Glutamatergic neuron (in vitro differentiated cells): ENCODE measurements around the gene ZNF787. TPM values are rescaled to one million over a fixed set of nuclear protein-coding genes. Genes with fewer than 3 reads are reported as not detected.

Experiments
- DNase-seq: peaks from one replicate; pipeline ENCODE4 v3.0.0; 2022
- H3K27ac Mint-ChIP-seq: one replicate; pipeline ENCODE4 v1.8.0; 2020; ENCODE audit warnings: mild to moderate bottlenecking, mixed read lengths, inconsistent platforms; ENCODE audit not compliant: unreplicated experiment
- H3K27me3 Mint-ChIP-seq: one replicate; pipeline ENCODE4 v1.8.0; 2020; ENCODE audit warnings: mild to moderate bottlenecking, moderate library complexity, mixed read lengths, inconsistent platforms; ENCODE audit not compliant: unreplicated experiment
- H3K36me3 Mint-ChIP-seq: one replicate; pipeline ENCODE4 v1.8.0; 2020; ENCODE audit warnings: mild to moderate bottlenecking, mixed read lengths, inconsistent platforms; ENCODE audit not compliant: unreplicated experiment
- H3K4me1 Mint-ChIP-seq: one replicate; pipeline ENCODE4 v1.8.0; 2020; ENCODE audit warnings: mild to moderate bottlenecking, low read depth, mixed read lengths, inconsistent platforms; ENCODE audit not compliant: unreplicated experiment
- H3K4me3 Mint-ChIP-seq: one replicate; pipeline ENCODE4 v1.8.0; 2020; ENCODE audit warnings: mild to moderate bottlenecking, mixed read lengths, inconsistent platforms; ENCODE audit not compliant: unreplicated experiment
- H3K9me3 Mint-ChIP-seq: one replicate; pipeline ENCODE4 v1.8.0; 2020; ENCODE audit warnings: mild to moderate bottlenecking, moderate library complexity, mixed read lengths, inconsistent platforms; ENCODE audit not compliant: unreplicated experiment
- total RNA-seq: library from RNA; stranded (reverse); fragmentation: NEBNext Ultra II Directional; extraction: Animal tissue kit (Norgen Biotek cat#: 25700); gene quantifications from one replicate; pipeline ENCODE4 v1.2.1, GENCODE V29; 2021; ENCODE audit not compliant: unreplicated experiment
- TF ChIP-seq, protein P1 (sequence below): fragments of 200-600 bp; sonication (generic); IDR thresholded peaks from one replicate; pipeline ENCODE4 v1.5.0; 2021; ENCODE audit not compliant: partially characterized antibody, unreplicated experiment

Gene ZNF787
- total RNA-seq, 1 donor from 2014 or later: 59.7 TPM

DNA sequence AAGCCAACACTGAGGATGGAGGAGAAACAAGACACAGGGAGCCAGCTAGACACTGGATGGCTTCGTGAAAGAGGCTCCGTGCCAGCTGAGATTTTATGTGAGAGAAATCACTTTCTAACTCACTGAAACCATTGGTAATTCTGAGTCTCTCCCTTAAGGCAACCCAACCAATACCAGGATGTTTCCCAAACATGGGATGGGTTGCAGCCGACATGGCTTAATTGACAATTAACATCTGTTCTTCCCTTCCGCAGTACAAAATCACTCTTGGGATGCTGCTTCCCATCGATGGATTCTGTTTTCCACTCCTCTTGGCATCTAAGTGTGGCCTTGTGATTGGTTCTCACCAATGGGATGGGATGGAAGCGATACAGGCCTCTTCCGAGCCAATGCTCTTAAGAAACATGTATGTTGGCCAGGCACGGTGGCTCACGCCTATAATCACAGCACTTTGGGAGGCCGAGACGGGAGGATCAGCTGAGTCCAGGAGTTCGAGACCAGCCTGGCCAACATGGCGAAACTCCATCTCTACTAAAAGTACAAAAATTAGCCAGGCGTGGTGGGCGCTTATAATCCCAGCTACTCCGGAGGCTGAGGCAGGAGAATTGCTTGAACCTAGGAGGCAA, 2.3 kb upstream of the ZNF787 start:
- Mint-ChIP-seq H3K9me3 (peaks cover 6% of the 10 kb centered on the region), H3K4me1 (peaks cover 27% of the 10 kb centered on the region), H3K27me3 (peaks cover 14% of the 10 kb centered on the region), H3K27ac (peak overlapping the region; percentile 43), H3K4me3 (peak overlapping the region; percentile 55), H3K36me3 (no peaks in the 10 kb centered on the region)
- no peak for DNase-seq
- TF ChIP-seq, protein P1, sequence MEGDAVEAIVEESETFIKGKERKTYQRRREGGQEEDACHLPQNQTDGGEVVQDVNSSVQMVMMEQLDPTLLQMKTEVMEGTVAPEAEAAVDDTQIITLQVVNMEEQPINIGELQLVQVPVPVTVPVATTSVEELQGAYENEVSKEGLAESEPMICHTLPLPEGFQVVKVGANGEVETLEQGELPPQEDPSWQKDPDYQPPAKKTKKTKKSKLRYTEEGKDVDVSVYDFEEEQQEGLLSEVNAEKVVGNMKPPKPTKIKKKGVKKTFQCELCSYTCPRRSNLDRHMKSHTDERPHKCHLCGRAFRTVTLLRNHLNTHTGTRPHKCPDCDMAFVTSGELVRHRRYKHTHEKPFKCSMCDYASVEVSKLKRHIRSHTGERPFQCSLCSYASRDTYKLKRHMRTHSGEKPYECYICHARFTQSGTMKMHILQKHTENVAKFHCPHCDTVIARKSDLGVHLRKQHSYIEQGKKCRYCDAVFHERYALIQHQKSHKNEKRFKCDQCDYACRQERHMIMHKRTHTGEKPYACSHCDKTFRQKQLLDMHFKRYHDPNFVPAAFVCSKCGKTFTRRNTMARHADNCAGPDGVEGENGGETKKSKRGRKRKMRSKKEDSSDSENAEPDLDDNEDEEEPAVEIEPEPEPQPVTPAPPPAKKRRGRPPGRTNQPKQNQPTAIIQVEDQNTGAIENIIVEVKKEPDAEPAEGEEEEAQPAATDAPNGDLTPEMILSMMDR: no peak

DNA sequence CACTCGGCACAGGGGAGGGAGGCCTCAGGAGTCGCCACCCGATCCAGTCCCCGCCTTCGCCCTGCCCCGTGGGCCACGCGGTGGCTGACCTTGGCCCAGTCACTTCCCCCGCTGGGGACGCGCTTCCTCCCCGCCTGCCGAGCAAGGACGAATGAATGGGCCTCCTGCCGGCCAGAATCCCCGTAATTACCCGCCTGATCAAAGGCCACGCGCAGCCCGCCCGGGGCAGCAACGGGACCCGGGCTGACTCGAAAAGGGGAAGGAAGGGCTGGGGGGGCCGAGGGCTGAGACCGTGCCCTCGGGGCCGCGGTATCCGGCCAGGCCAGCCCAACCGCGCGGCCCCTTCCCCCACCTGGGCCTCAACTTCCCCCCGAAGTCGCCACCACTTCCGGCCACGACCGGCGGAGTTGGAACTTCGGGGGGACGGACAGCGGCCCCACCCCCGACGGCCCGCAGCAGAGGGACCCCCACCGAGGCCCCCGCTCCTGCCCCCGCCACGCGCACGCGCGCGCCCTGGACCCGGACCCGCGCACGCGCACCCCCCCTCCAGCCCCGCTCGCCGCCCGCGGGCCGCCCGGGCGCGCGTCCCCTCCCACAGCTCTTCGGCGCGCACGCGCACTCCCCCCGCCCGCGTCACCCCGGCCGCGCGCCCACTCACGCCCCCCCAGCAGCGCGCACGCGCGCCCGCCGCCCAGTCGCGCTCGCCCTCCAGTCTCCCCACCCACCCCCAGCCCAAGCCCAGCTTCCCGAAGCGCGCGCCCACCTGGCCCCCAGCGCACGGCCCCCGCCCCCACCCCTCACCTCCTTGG, 520 bp downstream of the ZNF787 start:
- Mint-ChIP-seq H3K4me1 (peaks cover 33% of the 10 kb centered on the region), H3K36me3 (no peaks in the 10 kb centered on the region), H3K27ac (peak overlapping the region; percentile 93), H3K9me3 (peaks cover 13% of the 10 kb centered on the region), H3K4me3 (peak overlapping the region; percentile 89), H3K27me3 (peaks cover 21% of the 10 kb centered on the region)
- TF ChIP-seq, protein P1: no peak
- peak; percentile 71 for DNase-seq

DNA sequence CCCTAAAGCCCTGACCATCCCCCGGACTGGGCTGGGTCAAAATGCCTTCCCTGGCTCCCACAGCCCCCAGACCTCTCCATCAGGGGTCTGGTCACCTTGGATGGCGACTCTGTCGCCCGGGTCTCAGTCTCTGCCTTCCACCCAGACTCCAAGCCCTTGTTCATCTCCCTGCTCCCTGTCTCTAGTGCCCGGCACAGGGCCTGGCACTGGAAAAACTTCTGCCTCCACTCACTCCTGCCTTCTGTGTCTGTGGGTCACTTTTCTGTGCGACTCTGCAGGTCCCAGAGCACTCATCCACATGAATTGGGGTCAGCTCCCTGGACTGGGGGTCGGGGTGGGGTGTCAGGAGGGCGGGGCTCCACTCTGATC, 1.1 kb downstream of the ZNF787 start:
- peaks cover 13% of the 10 kb centered on the region for H3K9me3 Mint-ChIP-seq
- H3K27me3 Mint-ChIP-seq: peaks cover 21% of the 10 kb centered on the region
- DNase-seq: no peak
- peak overlapping the region; percentile 93 for H3K27ac Mint-ChIP-seq
- TF ChIP-seq, protein P1: no peak
- H3K36me3 Mint-ChIP-seq: no peaks in the 10 kb centered on the region
- peaks cover 36% of the 10 kb centered on the region for H3K4me1 Mint-ChIP-seq
- peak overlapping the region; percentile 89 for H3K4me3 Mint-ChIP-seq

DNA sequence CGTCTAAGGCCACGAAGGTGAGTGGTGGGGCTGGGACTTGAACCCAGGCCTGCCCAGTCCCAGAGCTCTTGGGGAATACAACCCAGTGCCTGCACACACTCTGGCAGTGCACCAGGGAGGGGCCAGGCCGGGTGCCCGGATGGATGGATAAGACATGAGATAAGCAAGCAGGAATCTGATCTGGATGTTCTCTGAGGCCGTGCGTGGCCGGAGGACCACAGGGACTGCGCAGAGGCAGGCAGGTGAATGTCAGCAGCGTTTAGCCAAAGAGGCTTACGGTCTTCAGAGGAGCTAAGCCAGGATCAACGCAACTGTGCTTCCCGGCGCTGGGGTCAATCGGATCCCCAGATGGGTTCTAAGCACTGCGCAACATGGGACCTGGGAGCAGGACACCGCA, 1.5 kb downstream of the ZNF787 start:
- TF ChIP-seq, protein P1: no peak
- no peak for DNase-seq
- H3K4me1 Mint-ChIP-seq: peaks cover 40% of the 10 kb centered on the region
- H3K27ac Mint-ChIP-seq: peak overlapping the region; percentile 93
- peak overlapping the region; percentile 89 for H3K4me3 Mint-ChIP-seq
- H3K9me3 Mint-ChIP-seq: peaks cover 14% of the 10 kb centered on the region
- H3K36me3 Mint-ChIP-seq: no peaks in the 10 kb centered on the region
- peaks cover 19% of the 10 kb centered on the region for H3K27me3 Mint-ChIP-seq
